ENCODE data around the gene DLK1.

DLK1 gene

GRCh38 chr14:100726550-100727085 lies at the start of gene DLK1:
TSS of gene DLK1 (plus strand) at chr14:100726892. CDS start at chr14:100727069, 177 bp downstream.
- no peak for TF ChIP-seq POLR2A (IDR thresholded peaks at IDR 0.05; ENCODE audit: low read length)
- no peak for TF ChIP-seq GATA1 (IDR thresholded peaks at IDR 0.05; ENCODE audit: low read depth, low read length)
- no peak for DNase-seq

- no peak for DNase-seq
- no peak for TF ChIP-seq GATA1 (IDR thresholded peaks at IDR 0.05; ENCODE audit: low read depth, low read length)
- TF ChIP-seq POLR2A (IDR thresholded peaks at IDR 0.05; ENCODE audit: low read length) = no peak
These were observed 49.5 kb upstream of the DLK1 start for GRCh38 chr14:100677152-100677551.

GRCh38 chr14:100677554-100678468 lies 48.9 kb upstream of the DLK1 start:
- DNase-seq = peak; percentile 85 to 90
- TF ChIP-seq GATA1 (IDR thresholded peaks at IDR 0.05; ENCODE audit: low read depth, low read length) (no peak), POLR2A (IDR thresholded peaks at IDR 0.05; ENCODE audit: low read length) (no peak)

GRCh38 chr14:100678469-100678828 lies 48.2 kb upstream of the DLK1 start:
- TF ChIP-seq POLR2A (IDR thresholded peaks at IDR 0.05; ENCODE audit: low read length) (no peak), GATA1 (IDR thresholded peaks at IDR 0.05; ENCODE audit: low read depth, low read length) (no peak)

GRCh38 chr14:100679153-100679552 lies 47.5 kb upstream of the DLK1 start:
- DNase-seq = peak in 1 of 2 experiments; percentile 21
- TF ChIP-seq GATA1 (IDR thresholded peaks at IDR 0.05; ENCODE audit: low read depth, low read length) = no peak
- TF ChIP-seq POLR2A (IDR thresholded peaks at IDR 0.05; ENCODE audit: low read length) = no peak

More at GRCh38 chr14:100678469-100678828, 48.2 kb upstream of the DLK1 start:
- peak; percentile 50 to 56 for DNase-seq

- TF ChIP-seq POLR2A (IDR thresholded peaks at IDR 0.05; ENCODE audit: low read length) (no peak), GATA1 (IDR thresholded peaks at IDR 0.05; ENCODE audit: low read depth, low read length) (no peak)
- peak in 1 of 2 experiments; percentile 29 for DNase-seq
These were observed 46.8 kb upstream of the DLK1 start for GRCh38 chr14:100679707-100680438.

GRCh38 chr14:100680439-100681051 lies 46.1 kb upstream of the DLK1 start:
- DNase-seq = peak; percentile 67 to 83
- TF ChIP-seq GATA1 (IDR thresholded peaks at IDR 0.05; ENCODE audit: low read depth, low read length) (no peak), POLR2A (IDR thresholded peaks at IDR 0.05; ENCODE audit: low read length) (no peak)

- DNase-seq = no peak
- no peak for TF ChIP-seq GATA1 (IDR thresholded peaks at IDR 0.05; ENCODE audit: low read depth, low read length)
- TF ChIP-seq POLR2A (IDR thresholded peaks at IDR 0.05; ENCODE audit: low read length) = no peak
These were observed 45.6 kb upstream of the DLK1 start for GRCh38 chr14:100681111-100681510.

- TF ChIP-seq POLR2A (IDR thresholded peaks at IDR 0.05; ENCODE audit: low read length) = no peak
- no peak for TF ChIP-seq GATA1 (IDR thresholded peaks at IDR 0.05; ENCODE audit: low read depth, low read length)
These were observed 43.9 kb upstream of the DLK1 start for GRCh38 chr14:100682749-100683148.

GRCh38 chr14:100683578-100683977 lies 43.1 kb upstream of the DLK1 start:
- DNase-seq = no peak
- TF ChIP-seq POLR2A (IDR thresholded peaks at IDR 0.05; ENCODE audit: low read length) = no peak

More at GRCh38 chr14:100682749-100683148, 43.9 kb upstream of the DLK1 start:
- no peak for DNase-seq

GRCh38 chr14:100684154-100684553 lies 42.5 kb upstream of the DLK1 start:
- peak in 1 of 2 experiments; percentile 25 for DNase-seq
- TF ChIP-seq POLR2A (IDR thresholded peaks at IDR 0.05; ENCODE audit: low read length) (no peak), GATA1 (IDR thresholded peaks at IDR 0.05; ENCODE audit: low read depth, low read length) (no peak)

GRCh38 chr14:100684961-100685360 lies 41.7 kb upstream of the DLK1 start:
- no peak for DNase-seq
- TF ChIP-seq GATA1 (IDR thresholded peaks at IDR 0.05; ENCODE audit: low read depth, low read length) = no peak
- TF ChIP-seq POLR2A (IDR thresholded peaks at IDR 0.05; ENCODE audit: low read length) = no peak

GRCh38 chr14:100686858-100687257 lies 39.8 kb upstream of the DLK1 start:
- DNase-seq = no peak
- no peak for TF ChIP-seq POLR2A (IDR thresholded peaks at IDR 0.05; ENCODE audit: low read length)

GRCh38 chr14:100687386-100687785 lies 39.3 kb upstream of the DLK1 start:
- DNase-seq = no peak
- no peak for TF ChIP-seq POLR2A (IDR thresholded peaks at IDR 0.05; ENCODE audit: low read length)
- TF ChIP-seq GATA1 (IDR thresholded peaks at IDR 0.05; ENCODE audit: low read depth, low read length) = no peak
